Measurements from ENCODE around the gene CRADD.

CRADD gene

DNA sequence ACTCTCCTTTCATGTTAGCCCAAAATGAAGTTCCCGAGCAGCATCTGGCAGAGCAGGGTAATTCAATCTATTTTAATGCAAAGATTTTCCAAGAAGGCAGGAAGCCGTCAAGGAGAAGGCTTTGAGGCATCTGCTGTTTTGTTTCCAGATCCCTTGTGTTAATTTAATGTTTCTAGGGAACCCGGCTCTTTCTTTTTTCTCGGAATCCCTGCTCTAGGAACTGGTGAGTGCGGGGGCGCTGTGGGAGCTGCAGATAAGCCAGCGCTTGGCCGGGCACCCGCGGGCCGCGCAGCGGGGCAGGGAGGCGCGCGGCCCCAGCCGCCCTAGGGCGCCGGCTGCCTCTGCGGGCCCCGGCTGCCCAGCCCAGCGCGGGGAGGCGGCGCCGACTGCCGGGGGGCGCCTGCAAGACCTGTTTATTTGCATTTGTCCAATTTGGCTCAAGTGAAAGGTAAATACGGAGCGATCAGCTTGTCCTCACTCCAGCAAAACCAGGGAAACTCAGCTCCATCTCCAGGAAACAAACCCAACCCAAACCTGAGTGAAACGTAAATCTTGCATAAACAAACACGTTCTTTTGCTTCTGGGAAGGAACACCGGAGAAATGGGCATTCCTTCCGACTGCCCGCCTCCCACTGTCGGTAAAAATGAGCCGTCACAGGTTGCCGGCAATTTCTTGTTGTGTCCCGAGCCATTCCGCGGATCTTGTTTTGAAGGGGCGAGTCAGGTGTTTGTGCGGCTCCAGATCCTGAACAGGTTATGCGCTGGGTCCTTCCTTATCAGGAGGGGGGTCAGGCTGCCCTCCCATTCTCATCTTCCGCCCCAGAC, 65.1 kb downstream of the CRADD start:
- TF ChIP-seq GABPA (IDR thresholded peaks at IDR 0.05; ENCODE audit: low read depth) (no peak), POLR2AphosphoS5 (IDR thresholded peaks at IDR 0.05; ENCODE audit: low read depth) (no peak), SPI1 (IDR thresholded peaks at IDR 0.05; ENCODE audit: borderline replicate concordance, low read depth) (no peak), REST (IDR thresholded peaks at IDR 0.05; ENCODE audit: insufficient replicate concordance, low read depth) (no peak)
- TF ChIP-seq, protein P1, sequence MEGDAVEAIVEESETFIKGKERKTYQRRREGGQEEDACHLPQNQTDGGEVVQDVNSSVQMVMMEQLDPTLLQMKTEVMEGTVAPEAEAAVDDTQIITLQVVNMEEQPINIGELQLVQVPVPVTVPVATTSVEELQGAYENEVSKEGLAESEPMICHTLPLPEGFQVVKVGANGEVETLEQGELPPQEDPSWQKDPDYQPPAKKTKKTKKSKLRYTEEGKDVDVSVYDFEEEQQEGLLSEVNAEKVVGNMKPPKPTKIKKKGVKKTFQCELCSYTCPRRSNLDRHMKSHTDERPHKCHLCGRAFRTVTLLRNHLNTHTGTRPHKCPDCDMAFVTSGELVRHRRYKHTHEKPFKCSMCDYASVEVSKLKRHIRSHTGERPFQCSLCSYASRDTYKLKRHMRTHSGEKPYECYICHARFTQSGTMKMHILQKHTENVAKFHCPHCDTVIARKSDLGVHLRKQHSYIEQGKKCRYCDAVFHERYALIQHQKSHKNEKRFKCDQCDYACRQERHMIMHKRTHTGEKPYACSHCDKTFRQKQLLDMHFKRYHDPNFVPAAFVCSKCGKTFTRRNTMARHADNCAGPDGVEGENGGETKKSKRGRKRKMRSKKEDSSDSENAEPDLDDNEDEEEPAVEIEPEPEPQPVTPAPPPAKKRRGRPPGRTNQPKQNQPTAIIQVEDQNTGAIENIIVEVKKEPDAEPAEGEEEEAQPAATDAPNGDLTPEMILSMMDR (IDR thresholded peaks at IDR 0.05; ENCODE audit: insufficient read depth, low read length): no peak
- Histone ChIP-seq H3K4me3 (replicated peaks; ENCODE audit: insufficient read depth, low read length) (peak overlapping the region; percentile 36), H3K27me3 (ENCODE audit: insufficient read depth, poor library complexity, severe bottlenecking) (peaks cover 6% of the 10 kb centered on the region), H3K27ac (replicated peaks) (no peak overlapping the region)
- peak in 1 of 2 experiments; percentile 18 for DNase-seq (ENCODE audit: low read depth in 1 of 2, low spot score in 1 of 2)

DNA sequence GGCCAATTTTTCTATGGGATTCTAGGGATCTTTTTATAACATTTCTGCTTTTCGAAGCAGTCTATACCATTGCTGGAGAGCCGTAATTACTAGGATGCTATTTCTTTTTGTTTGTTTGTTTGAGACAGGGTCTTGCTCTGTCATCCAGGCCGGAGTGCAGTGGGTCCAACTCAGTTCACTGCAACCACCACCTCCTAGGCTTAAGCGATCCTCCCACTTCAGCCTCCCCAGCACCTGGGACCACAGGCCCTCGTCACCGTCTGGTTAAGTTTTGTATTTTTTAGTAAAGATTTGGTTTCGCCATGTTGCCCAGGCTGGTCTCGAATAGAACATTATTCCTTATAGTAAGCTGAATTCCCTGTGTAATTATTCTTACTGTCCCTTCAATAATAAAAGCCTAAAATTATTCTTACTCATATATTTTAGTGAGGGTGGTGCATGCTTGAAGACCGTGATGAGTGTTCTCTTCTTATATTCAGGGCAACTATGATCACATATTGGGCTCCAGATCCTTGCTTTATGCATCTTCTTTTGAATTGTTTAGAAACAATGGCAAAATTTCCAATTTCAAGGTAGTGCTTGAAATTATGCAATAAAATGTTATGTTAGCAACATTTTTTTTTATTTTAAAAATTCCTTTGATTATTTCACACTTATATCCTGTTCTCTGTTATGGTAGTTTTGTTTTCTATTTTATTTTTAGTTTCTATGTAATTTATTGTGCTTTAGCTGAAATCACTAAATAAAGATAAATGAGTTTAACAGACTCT, 66.2 kb downstream of the CRADD start:
- DNase-seq (ENCODE audit: low read depth in 1 of 2, low spot score in 1 of 2): no peak
- no peak overlapping the region for H3K4me3 ChIP-seq (replicated peaks; ENCODE audit: insufficient read depth, low read length)
- TF ChIP-seq POLR2AphosphoS5 (IDR thresholded peaks at IDR 0.05; ENCODE audit: low read depth) (no peak), SPI1 (IDR thresholded peaks at IDR 0.05; ENCODE audit: borderline replicate concordance, low read depth) (no peak), GABPA (IDR thresholded peaks at IDR 0.05; ENCODE audit: low read depth) (no peak), REST (IDR thresholded peaks at IDR 0.05; ENCODE audit: insufficient replicate concordance, low read depth) (no peak)
- TF ChIP-seq, protein P1 (IDR thresholded peaks at IDR 0.05; ENCODE audit: insufficient read depth, low read length): no peak
- no peak overlapping the region for H3K27ac ChIP-seq (replicated peaks)
- H3K27me3 ChIP-seq (ENCODE audit: insufficient read depth, poor library complexity, severe bottlenecking): peaks cover 6% of the 10 kb centered on the region

DNA sequence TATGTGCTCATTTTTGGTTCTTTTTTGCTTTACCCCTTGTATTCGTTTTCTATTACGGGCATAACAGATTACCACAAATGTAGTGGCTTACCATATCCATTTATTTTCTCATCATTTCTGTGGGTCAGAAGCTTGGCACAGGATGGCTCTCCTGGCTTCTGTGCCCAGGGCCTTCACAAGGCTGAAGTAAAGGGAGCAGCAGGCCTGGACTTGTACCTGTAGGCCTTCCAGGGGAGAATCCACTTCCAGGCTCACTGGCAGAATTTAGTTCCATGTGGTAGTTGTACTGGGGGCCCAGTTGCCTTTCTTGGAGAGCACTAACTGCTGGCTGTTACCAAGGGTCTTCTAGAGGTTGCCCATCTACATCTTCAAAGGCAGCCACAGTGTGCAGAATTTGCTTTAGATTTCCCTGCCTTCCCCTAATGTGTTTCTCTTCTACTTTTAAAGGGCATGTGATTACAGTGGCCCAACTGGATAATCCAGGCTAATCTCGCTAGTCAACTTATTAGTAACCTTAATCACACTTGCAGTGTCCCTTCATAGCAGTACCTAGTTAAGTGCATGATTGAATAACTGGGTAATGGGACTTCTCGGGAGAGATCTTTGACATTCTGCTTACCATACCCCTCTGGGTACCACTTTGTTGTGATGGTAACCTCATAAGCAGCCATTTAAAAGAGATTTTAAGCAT, 67.0 kb downstream of the CRADD start:
- TF ChIP-seq SPI1 (IDR thresholded peaks at IDR 0.05; ENCODE audit: borderline replicate concordance, low read depth) (no peak), REST (IDR thresholded peaks at IDR 0.05; ENCODE audit: insufficient replicate concordance, low read depth) (no peak), GABPA (IDR thresholded peaks at IDR 0.05; ENCODE audit: low read depth) (no peak), POLR2AphosphoS5 (IDR thresholded peaks at IDR 0.05; ENCODE audit: low read depth) (no peak)
- TF ChIP-seq, protein P1 (IDR thresholded peaks at IDR 0.05; ENCODE audit: insufficient read depth, low read length): no peak
- DNase-seq (ENCODE audit: low read depth in 1 of 2, low spot score in 1 of 2): no peak
- Histone ChIP-seq H3K4me3 (replicated peaks; ENCODE audit: insufficient read depth, low read length) (no peak overlapping the region), H3K27me3 (ENCODE audit: insufficient read depth, poor library complexity, severe bottlenecking) (peaks cover 6% of the 10 kb centered on the region), H3K27ac (replicated peaks) (no peak overlapping the region)
